ENCODE results near the gene AMN.

Gene AMN

GRCh38 chr14:102953100-102953499, 30.6 kb downstream of the AMN start:
- H3K9me3 ChIP-seq (ENCODE audit: control insufficient read depth, insufficient read depth, low read length): no peaks in the 10 kb centered on the region
- no peaks in the 10 kb centered on the region for H3K27me3 ChIP-seq (ENCODE audit: control insufficient read depth, low read length)
- H3K4me2 ChIP-seq (ENCODE audit: low read length): no peak overlapping the region
- 0 out of 2 replicates have a peak, but pooled peaks cover 2% of the 10 kb centered on the region for H3F3A ChIP-seq (ENCODE audit: control insufficient read depth, insufficient read depth)
- no peaks in the 10 kb centered on the region for H3K9me2 ChIP-seq (replicated peaks; ENCODE audit: control insufficient read depth, low read length)
- no peaks in the 10 kb centered on the region for H4K20me1 ChIP-seq (ENCODE audit: control insufficient read depth, insufficient read depth, low read depth, low read length)
- H3K4me3 ChIP-seq (ENCODE audit: low read length): no peak overlapping the region
- no peak overlapping the region for H3K27ac ChIP-seq (ENCODE audit: low read depth, low read length)
- no peaks in the 10 kb centered on the region for H3K36me3 ChIP-seq (ENCODE audit: control insufficient read depth, low read length)
- H3K4me1 ChIP-seq (ENCODE audit: control insufficient read depth, low read length): peaks cover 18% of the 10 kb centered on the region
- TF ChIP-seq EZH2phosphoT487 (IDR thresholded peaks at IDR 0.05; ENCODE audit: borderline replicate concordance, low read length): no peak
- TF ChIP-seq, protein P1, sequence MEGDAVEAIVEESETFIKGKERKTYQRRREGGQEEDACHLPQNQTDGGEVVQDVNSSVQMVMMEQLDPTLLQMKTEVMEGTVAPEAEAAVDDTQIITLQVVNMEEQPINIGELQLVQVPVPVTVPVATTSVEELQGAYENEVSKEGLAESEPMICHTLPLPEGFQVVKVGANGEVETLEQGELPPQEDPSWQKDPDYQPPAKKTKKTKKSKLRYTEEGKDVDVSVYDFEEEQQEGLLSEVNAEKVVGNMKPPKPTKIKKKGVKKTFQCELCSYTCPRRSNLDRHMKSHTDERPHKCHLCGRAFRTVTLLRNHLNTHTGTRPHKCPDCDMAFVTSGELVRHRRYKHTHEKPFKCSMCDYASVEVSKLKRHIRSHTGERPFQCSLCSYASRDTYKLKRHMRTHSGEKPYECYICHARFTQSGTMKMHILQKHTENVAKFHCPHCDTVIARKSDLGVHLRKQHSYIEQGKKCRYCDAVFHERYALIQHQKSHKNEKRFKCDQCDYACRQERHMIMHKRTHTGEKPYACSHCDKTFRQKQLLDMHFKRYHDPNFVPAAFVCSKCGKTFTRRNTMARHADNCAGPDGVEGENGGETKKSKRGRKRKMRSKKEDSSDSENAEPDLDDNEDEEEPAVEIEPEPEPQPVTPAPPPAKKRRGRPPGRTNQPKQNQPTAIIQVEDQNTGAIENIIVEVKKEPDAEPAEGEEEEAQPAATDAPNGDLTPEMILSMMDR (IDR thresholded peaks at IDR 0.05; ENCODE audit: low read depth, low read length, poor library complexity, severe bottlenecking): no peak
- H3K79me2 ChIP-seq (ENCODE audit: control insufficient read depth, low read length): no peaks in the 10 kb centered on the region

- H3K36me3 ChIP-seq (ENCODE audit: control insufficient read depth, low read length): no peaks in the 10 kb centered on the region
These were observed 31.8 kb downstream of the AMN start for GRCh38 chr14:102954081-102954789.

GRCh38 chr14:102955636-102956408, 33.4 kb downstream of the AMN start:
- H3K27me3 ChIP-seq (ENCODE audit: control insufficient read depth, low read length): no peaks in the 10 kb centered on the region
- H3K36me3 ChIP-seq (ENCODE audit: control insufficient read depth, low read length): no peaks in the 10 kb centered on the region
- 0 out of 2 replicates have a peak, but pooled peaks cover 2% of the 10 kb centered on the region for H3F3A ChIP-seq (ENCODE audit: control insufficient read depth, insufficient read depth)
- H3K27ac ChIP-seq (ENCODE audit: low read depth, low read length): no peak overlapping the region
- H3K9me3 ChIP-seq (ENCODE audit: control insufficient read depth, insufficient read depth, low read length): no peaks in the 10 kb centered on the region
- H3K79me2 ChIP-seq (ENCODE audit: control insufficient read depth, low read length): no peaks in the 10 kb centered on the region
- no peaks in the 10 kb centered on the region for H3K4me1 ChIP-seq (ENCODE audit: control insufficient read depth, low read length)
- no peaks in the 10 kb centered on the region for H4K20me1 ChIP-seq (ENCODE audit: control insufficient read depth, insufficient read depth, low read depth, low read length)
- no peaks in the 10 kb centered on the region for H3K9me2 ChIP-seq (replicated peaks; ENCODE audit: control insufficient read depth, low read length)
- H3K4me2 ChIP-seq (ENCODE audit: low read length): no peak overlapping the region
- no peak overlapping the region for H3K4me3 ChIP-seq (ENCODE audit: low read length)
- TF ChIP-seq EZH2phosphoT487 (IDR thresholded peaks at IDR 0.05; ENCODE audit: borderline replicate concordance, low read length): no peak
- TF ChIP-seq, protein P1 (IDR thresholded peaks at IDR 0.05; ENCODE audit: low read depth, low read length, poor library complexity, severe bottlenecking): no peak

More at GRCh38 chr14:102954081-102954789, 31.8 kb downstream of the AMN start:
- no peak overlapping the region for H3K4me3 ChIP-seq (ENCODE audit: low read length)
- H4K20me1 ChIP-seq (ENCODE audit: control insufficient read depth, insufficient read depth, low read depth, low read length): no peaks in the 10 kb centered on the region
- peaks cover 10% of the 10 kb centered on the region for H3K4me1 ChIP-seq (ENCODE audit: control insufficient read depth, low read length)
- H3K79me2 ChIP-seq (ENCODE audit: control insufficient read depth, low read length): no peaks in the 10 kb centered on the region
- 0 out of 2 replicates have a peak, but pooled peaks cover 2% of the 10 kb centered on the region for H3F3A ChIP-seq (ENCODE audit: control insufficient read depth, insufficient read depth)
- TF ChIP-seq EZH2phosphoT487 (IDR thresholded peaks at IDR 0.05; ENCODE audit: borderline replicate concordance, low read length): no peak
- TF ChIP-seq, protein P1 (IDR thresholded peaks at IDR 0.05; ENCODE audit: low read depth, low read length, poor library complexity, severe bottlenecking): no peak
- no peak overlapping the region for H3K27ac ChIP-seq (ENCODE audit: low read depth, low read length)
- H3K4me2 ChIP-seq (ENCODE audit: low read length): no peak overlapping the region
- no peaks in the 10 kb centered on the region for H3K27me3 ChIP-seq (ENCODE audit: control insufficient read depth, low read length)
- H3K9me3 ChIP-seq (ENCODE audit: control insufficient read depth, insufficient read depth, low read length): no peaks in the 10 kb centered on the region
- no peaks in the 10 kb centered on the region for H3K9me2 ChIP-seq (replicated peaks; ENCODE audit: control insufficient read depth, low read length)

Measured in DOHH2 (cell line).